SK-N-SH (cell line): ENCODE measurements around the gene KIF16B.

Experiments
- CTCF ChIP-seq: fragments of 200-600 bp; sonication (generic); IDR thresholded peaks from 2 replicates; pipeline ENCODE4 v1.6.1; 2017; ENCODE audit warnings: antibody characterized with exemption, mild to moderate bottlenecking, moderate library complexity
- FOXM1 ChIP-seq: IDR thresholded peaks from 2 replicates; pipeline ENCODE4 v1.4.0; 2012; ENCODE audit warnings: low read depth, mild to moderate bottlenecking
- GABPA ChIP-seq: IDR thresholded peaks from 2 replicates; pipeline ENCODE4 v1.4.0; 2012; ENCODE audit warnings: low read depth, mild to moderate bottlenecking
- GATA2 ChIP-seq: sonication (generic); formaldehyde crosslinking; IDR thresholded peaks from 2 replicates; pipeline ENCODE4 v1.5.0; 2020; ENCODE audit warnings: mild to moderate bottlenecking, missing genetic modification reagents
- MAX ChIP-seq: IDR thresholded peaks from 2 replicates; pipeline ENCODE4 v1.4.0; 2012; ENCODE audit warnings: low read depth
- POLR2AphosphoS5 ChIP-seq: IDR thresholded peaks from 2 replicates; pipeline ENCODE4 v1.6.1; 2012; ENCODE audit warnings: low read depth, low read length
- RCOR1 ChIP-seq: fragments of 150-350 bp; IDR thresholded peaks from 2 replicates; pipeline ENCODE4 v1.6.1; 2017; ENCODE audit warnings: antibody characterized with exemption, low read length
- REST ChIP-seq: IDR thresholded peaks from 2 replicates; pipeline ENCODE4 v1.6.1; 2012; ENCODE audit warnings: mild to moderate bottlenecking, low read depth, low read length, moderate library complexity
- TF ChIP-seq, protein P1 (sequence below): fragments of 150-350 bp; IDR thresholded peaks from 2 replicates; pipeline ENCODE4 v1.6.1; 2017; ENCODE audit warnings: antibody characterized with exemption, low read length, low read depth, borderline replicate concordance

- TF ChIP-seq, protein P1, sequence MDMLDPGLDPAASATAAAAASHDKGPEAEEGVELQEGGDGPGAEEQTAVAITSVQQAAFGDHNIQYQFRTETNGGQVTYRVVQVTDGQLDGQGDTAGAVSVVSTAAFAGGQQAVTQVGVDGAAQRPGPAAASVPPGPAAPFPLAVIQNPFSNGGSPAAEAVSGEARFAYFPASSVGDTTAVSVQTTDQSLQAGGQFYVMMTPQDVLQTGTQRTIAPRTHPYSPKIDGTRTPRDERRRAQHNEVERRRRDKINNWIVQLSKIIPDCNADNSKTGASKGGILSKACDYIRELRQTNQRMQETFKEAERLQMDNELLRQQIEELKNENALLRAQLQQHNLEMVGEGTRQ, result no peak
- TF ChIP-seq CTCF (no peak), RCOR1 (no peak), FOXM1 (no peak), POLR2AphosphoS5 (no peak), MAX (no peak), REST (no peak), GABPA (no peak), GATA2 (CRISPR knock-in tag) (no peak)
Observed at GRCh38 chr20:16240355-16240754, 332.9 kb downstream of the KIF16B start.
